Measurements from ENCODE around the gene CTNNB1. TPM values are rescaled to one million over a fixed set of nuclear protein-coding genes. Genes with fewer than 3 reads are reported as not detected.

The CTNNB1 gene
- total and polyA plus RNA-seq, 2 of the 4 experiments (the other 2 are of a cell fraction): 364 to 1,677 TPM

DNA sequence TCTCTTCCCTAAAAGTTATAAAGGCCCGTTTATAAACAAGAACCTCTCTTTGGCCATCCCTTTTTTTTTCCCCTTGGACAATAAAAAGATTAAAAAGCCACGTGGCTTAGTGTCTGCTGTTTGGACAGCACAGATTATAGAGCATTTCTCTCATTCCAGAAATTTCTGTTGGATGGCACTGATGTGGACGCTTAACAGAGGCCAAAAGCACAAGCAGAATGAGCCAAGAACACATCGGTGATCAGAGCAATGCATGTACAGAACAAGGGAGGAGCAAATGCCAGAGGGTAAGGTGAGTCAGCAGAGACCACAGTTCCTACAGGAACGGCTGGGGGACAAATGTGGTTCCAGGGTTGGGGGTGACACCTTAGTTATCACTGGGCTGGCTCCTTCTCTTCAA is 30.3 kb upstream of the CTNNB1 start:
- H3K56ac ChIP-seq (ENCODE audit: extremely low read depth, insufficient read depth, low read length): no peak overlapping the region
- no peak overlapping the region for H2BK120ac ChIP-seq (ENCODE audit: low read depth, low read length)
- H2BK15ac ChIP-seq (ENCODE audit: low read depth, low read length): no peak overlapping the region
- POLR2A ChIA-PET (ENCODE audit: unreplicated experiment): no interaction called here
- no peaks in the 10 kb centered on the region for H3K9me3 ChIP-seq (ENCODE audit: control insufficient read depth, insufficient read depth, low read length)
- H3K9me1 ChIP-seq (ENCODE audit: insufficient read depth, low read length): no peaks in the 10 kb centered on the region
- H3K36me3 ChIP-seq (ENCODE audit: control insufficient read depth, insufficient read depth, low read length): no peaks in the 10 kb centered on the region
- H3K9ac ChIP-seq (ENCODE audit: low read depth, low read length): no peak overlapping the region
- no peaks in the 10 kb centered on the region for H3K4me1 ChIP-seq (ENCODE audit: control insufficient read depth, insufficient read depth, low read length)
- no peak overlapping the region for H3K27ac ChIP-seq (ENCODE audit: insufficient read depth, low read length)
- TF ChIP-seq RFX5 (IDR thresholded peaks at IDR 0.05; ENCODE audit: low read depth, low read length): no peak
- TF ChIP-seq CEBPB (IDR thresholded peaks at IDR 0.05; ENCODE audit: low read depth, low read length): no peak
- TF ChIP-seq FOS (IDR thresholded peaks at IDR 0.05; ENCODE audit: low read depth, low read length): no peak
- no peak for TF ChIP-seq SMC3 (IDR thresholded peaks at IDR 0.05; ENCODE audit: low read depth, low read length)
- TF ChIP-seq, protein P1, sequence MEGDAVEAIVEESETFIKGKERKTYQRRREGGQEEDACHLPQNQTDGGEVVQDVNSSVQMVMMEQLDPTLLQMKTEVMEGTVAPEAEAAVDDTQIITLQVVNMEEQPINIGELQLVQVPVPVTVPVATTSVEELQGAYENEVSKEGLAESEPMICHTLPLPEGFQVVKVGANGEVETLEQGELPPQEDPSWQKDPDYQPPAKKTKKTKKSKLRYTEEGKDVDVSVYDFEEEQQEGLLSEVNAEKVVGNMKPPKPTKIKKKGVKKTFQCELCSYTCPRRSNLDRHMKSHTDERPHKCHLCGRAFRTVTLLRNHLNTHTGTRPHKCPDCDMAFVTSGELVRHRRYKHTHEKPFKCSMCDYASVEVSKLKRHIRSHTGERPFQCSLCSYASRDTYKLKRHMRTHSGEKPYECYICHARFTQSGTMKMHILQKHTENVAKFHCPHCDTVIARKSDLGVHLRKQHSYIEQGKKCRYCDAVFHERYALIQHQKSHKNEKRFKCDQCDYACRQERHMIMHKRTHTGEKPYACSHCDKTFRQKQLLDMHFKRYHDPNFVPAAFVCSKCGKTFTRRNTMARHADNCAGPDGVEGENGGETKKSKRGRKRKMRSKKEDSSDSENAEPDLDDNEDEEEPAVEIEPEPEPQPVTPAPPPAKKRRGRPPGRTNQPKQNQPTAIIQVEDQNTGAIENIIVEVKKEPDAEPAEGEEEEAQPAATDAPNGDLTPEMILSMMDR (conservative IDR thresholded peaks at IDR 0.05; ENCODE audit: low read depth, low read length): no peak
- no peak for TF ChIP-seq MXI1 (IDR thresholded peaks at IDR 0.05; ENCODE audit: borderline replicate concordance, low read depth, low read length)
- TF ChIP-seq BHLHE40 (IDR thresholded peaks at IDR 0.05; ENCODE audit: low read depth, low read length): no peak
- TF ChIP-seq, protein P2, sequence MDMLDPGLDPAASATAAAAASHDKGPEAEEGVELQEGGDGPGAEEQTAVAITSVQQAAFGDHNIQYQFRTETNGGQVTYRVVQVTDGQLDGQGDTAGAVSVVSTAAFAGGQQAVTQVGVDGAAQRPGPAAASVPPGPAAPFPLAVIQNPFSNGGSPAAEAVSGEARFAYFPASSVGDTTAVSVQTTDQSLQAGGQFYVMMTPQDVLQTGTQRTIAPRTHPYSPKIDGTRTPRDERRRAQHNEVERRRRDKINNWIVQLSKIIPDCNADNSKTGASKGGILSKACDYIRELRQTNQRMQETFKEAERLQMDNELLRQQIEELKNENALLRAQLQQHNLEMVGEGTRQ (IDR thresholded peaks at IDR 0.05; ENCODE audit: low read depth, low read length): no peak
- TF ChIP-seq MAZ (IDR thresholded peaks at IDR 0.05; ENCODE audit: borderline replicate concordance, low read depth, low read length): no peak
- H2AK9ac ChIP-seq (replicated peaks; ENCODE audit: low read depth, low read length, poor library complexity): no peak overlapping the region
- no peak overlapping the region for H3K18ac ChIP-seq (ENCODE audit: low read depth, low read length)
- H2BK5ac ChIP-seq (ENCODE audit: low read depth, low read length, poor library complexity, severe bottlenecking): no peak overlapping the region
- in situ Hi-C loops (cut with MboI; ENCODE audit: low sequenced_read_pairs): no loop called here
- H2AK5ac ChIP-seq (ENCODE audit: low read depth, low read length): no peak overlapping the region
- H4K91ac ChIP-seq (ENCODE audit: insufficient read depth, low read depth, low read length): no peak overlapping the region
- CTCF ChIA-PET: no interaction called here
- intact Hi-C loops (cut with micrococcal nuclease): no loop called here
- DNase-seq: no peak
- H3K4ac ChIP-seq (ENCODE audit: low read depth, low read length): no peak overlapping the region
- no peak overlapping the region for H4K5ac ChIP-seq (ENCODE audit: low read depth, low read length)
- peaks cover 5% of the 10 kb centered on the region for H3K27me3 ChIP-seq (ENCODE audit: control insufficient read depth, insufficient read depth, low read length)
- peak; percentile 27; the same call in 1 of the 2 replicates for ATAC-seq (ENCODE audit: low read depth)
- no peak overlapping the region for H4K8ac ChIP-seq (ENCODE audit: low read depth in 2 of 2, low read length in 2 of 2)
- H3K4me3 ChIP-seq (ENCODE audit: insufficient read depth, low read depth, low read length): no peak overlapping the region
- H3K4me2 ChIP-seq (ENCODE audit: low read depth, low read length): no peak overlapping the region
- H3K14ac ChIP-seq (replicated peaks; ENCODE audit: low read depth, low read length): no peak overlapping the region
- H2BK20ac ChIP-seq (ENCODE audit: low read depth, low read length): no peak overlapping the region
- no peaks in the 10 kb centered on the region for H3K79me1 ChIP-seq (ENCODE audit: low read depth in 1 of 2, low read length in 2 of 2)
- dilution Hi-C loops (cut with HindIII; ENCODE audit: low sequenced_read_pairs, unreplicated experiment): no loop called here
- H4K20me1 ChIP-seq (ENCODE audit: insufficient read depth, low read length): no peaks in the 10 kb centered on the region
- H2AFZ ChIP-seq (replicated peaks; ENCODE audit: low read length, poor library complexity): no peak overlapping the region
- BruUV-seq (replicated peaks): no TSS peak
- 0% methylated on average over 1 of the region's 5 CpGs; no CpG with 5 or more reads in 1 of the 2 experiments for WGBS, 2 experiments (ENCODE audit: extremely low coverage in 2 of 2, insufficient read length in 1 of 2)
- no peak overlapping the region for H3K23ac ChIP-seq (ENCODE audit: low read depth, low read length)
